Transverse colon (tissue), 4 donors: Measurements from ENCODE around the gene MAGI2. TPM values are rescaled to one million over a fixed set of nuclear protein-coding genes. Genes with fewer than 3 reads are reported as not detected.

Experiments
- DNase-seq: peaks from one replicate; pipeline ENCODE4 v3.0.0-alpha.2; 2019
- H3K27ac ChIP-seq, 4 donors: fragments of 200-600 bp; sonication (generic); 2 replicates each; pipeline ENCODE4 v1.5.1; 2016 to 2018; ENCODE audit warnings: inconsistent platforms in 4 of 4
- H3K27me3 ChIP-seq: fragments of 200-600 bp; sonication (generic); 2 replicates; pipeline ENCODE4 v1.5.1; 2017; ENCODE audit warnings: inconsistent platforms
- H3K36me3 ChIP-seq, 4 donors: fragments of 200-600 bp; sonication (generic); 2 replicates each; pipeline ENCODE4 v1.5.1; 2017 to 2019; ENCODE audit warnings: inconsistent platforms in 4 of 4
- H3K4me1 ChIP-seq, 4 donors: fragments of 200-600 bp; sonication (generic); 2 replicates each; pipeline ENCODE4 v1.5.1; 2017 to 2020; ENCODE audit warnings: inconsistent platforms in 4 of 4
- H3K4me3 ChIP-seq, 4 donors: fragments of 200-600 bp; sonication (generic); 1 replicate in 1 of 4; 2 replicates in 3 of 4; pipeline versions ENCODE4 v1.5.1 to v1.6.1; 2017 to 2019; ENCODE audit warnings: inconsistent platforms in 4 of 4
- H3K9me3 ChIP-seq, 2 donors: fragments of 200-600 bp; sonication (generic); 2 replicates each; pipeline ENCODE4 v1.5.1; 2017 to 2019; ENCODE audit warnings: inconsistent platforms in 2 of 2
- EP300 ChIP-seq: sonication (generic); formaldehyde crosslinking; IDR thresholded peaks from one replicate; pipeline ENCODE4 v1.6.1; 2017; ENCODE audit warnings: antibody characterized with exemption, low read depth
- POLR2A ChIP-seq: fragments of 450-650 bp; IDR thresholded peaks from one replicate; pipeline ENCODE4 v1.6.1; 2016; ENCODE audit warnings: antibody characterized with exemption, mild to moderate bottlenecking, moderate library complexity
- POLR2AphosphoS5 ChIP-seq, 3 donors: sonication (generic); formaldehyde crosslinking; IDR thresholded peaks; one replicate each; pipeline ENCODE4 v1.6.1; 2016; ENCODE audit warnings: antibody characterized with exemption in 3 of 3
- whole genome bisulfite sequencing, 2 donors: methylation state at CpG; one replicate each; pipeline ENCODE4 v1.1.5; 2018; ENCODE audit warnings: low coverage in 1 of 2; 5-methylcytosine and 5-hydroxymethylcytosine counted together
- in situ Hi-C, 4 donors: fragments of 200-750 bp; cut with MboI; loops; one replicate each; pipeline versions ENCODE4 v1.15.0 to v1.15.1; 2017; ENCODE audit warnings: low sequenced_read_pairs in 3 of 4, low pct_ligation_motif_present in 1 of 4, low pct_unique_long_range_greater_than_20kb in 1 of 4
- intact Hi-C: fragments of 100-400 bp; cut with DNase I; formaldehyde crosslinking; loops from one replicate; pipeline ENCODE4 v1.15.1; 2023; ENCODE audit warnings: low total_unique reads
- total RNA-seq, 4 donors: library from RNA; depleted of rRNA; stranded (reverse); fragments of >200 nt; gene quantifications; one replicate each; pipeline ENCODE4 v1.1.0, GENCODE V29; 2016
- TF ChIP-seq, protein P1 (sequence below), 5 experiments: fragments of 200-600 bp in 3 of 5; fragments of 450-650 bp in 2 of 5; sonication (generic) in 3 of 5; IDR thresholded peaks; 1 replicate in 2 of 5; 2 replicates in 3 of 5; pipeline ENCODE4 v1.5.1; 2016 to 2017; ENCODE audit warnings: antibody characterized with exemption in 5 of 5, inconsistent platforms in 3 of 5, mild to moderate bottlenecking in 2 of 5, moderate library complexity in 1 of 5

Gene MAGI2
- total RNA-seq, 4 donors from 2014 or later = 1.6 to 9.7 (median 4.1) TPM

GRCh38 chr7:78768859-78769258, 684.6 kb downstream of the MAGI2 start:
- Histone ChIP-seq H3K4me1 (peaks cover 0 to 9% (median 0%) of the 10 kb centered on the region in 4 donors), H3K27ac (no peak overlapping the region), H3K27me3 (no peaks in the 10 kb centered on the region), H3K4me3 (peak overlapping the region in 2 of 4 donors; percentile 4), H3K9me3 (no peaks in the 10 kb centered on the region), H3K36me3 (no peaks in the 10 kb centered on the region)
- 53 to 65% methylated on average over 6 of the region's 6 CpGs for WGBS, 2 donors
- TF ChIP-seq, protein P1, sequence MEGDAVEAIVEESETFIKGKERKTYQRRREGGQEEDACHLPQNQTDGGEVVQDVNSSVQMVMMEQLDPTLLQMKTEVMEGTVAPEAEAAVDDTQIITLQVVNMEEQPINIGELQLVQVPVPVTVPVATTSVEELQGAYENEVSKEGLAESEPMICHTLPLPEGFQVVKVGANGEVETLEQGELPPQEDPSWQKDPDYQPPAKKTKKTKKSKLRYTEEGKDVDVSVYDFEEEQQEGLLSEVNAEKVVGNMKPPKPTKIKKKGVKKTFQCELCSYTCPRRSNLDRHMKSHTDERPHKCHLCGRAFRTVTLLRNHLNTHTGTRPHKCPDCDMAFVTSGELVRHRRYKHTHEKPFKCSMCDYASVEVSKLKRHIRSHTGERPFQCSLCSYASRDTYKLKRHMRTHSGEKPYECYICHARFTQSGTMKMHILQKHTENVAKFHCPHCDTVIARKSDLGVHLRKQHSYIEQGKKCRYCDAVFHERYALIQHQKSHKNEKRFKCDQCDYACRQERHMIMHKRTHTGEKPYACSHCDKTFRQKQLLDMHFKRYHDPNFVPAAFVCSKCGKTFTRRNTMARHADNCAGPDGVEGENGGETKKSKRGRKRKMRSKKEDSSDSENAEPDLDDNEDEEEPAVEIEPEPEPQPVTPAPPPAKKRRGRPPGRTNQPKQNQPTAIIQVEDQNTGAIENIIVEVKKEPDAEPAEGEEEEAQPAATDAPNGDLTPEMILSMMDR (IDR thresholded peaks at IDR 0.05) = no peak
- TF ChIP-seq POLR2A = no peak
- DNase-seq = no peak
- in situ Hi-C loops = no loop called here
- intact Hi-C loops = no loop called here

GRCh38 chr7:78765943-78766729, 687.3 kb downstream of the MAGI2 start:
- WGBS, 2 donors = 59 to 73% methylated on average over 3 to 4 of the region's 4 CpGs
- H3K4me1 ChIP-seq = peaks cover 0 to 6% (median 0%) of the 10 kb centered on the region in 4 donors

DNA sequence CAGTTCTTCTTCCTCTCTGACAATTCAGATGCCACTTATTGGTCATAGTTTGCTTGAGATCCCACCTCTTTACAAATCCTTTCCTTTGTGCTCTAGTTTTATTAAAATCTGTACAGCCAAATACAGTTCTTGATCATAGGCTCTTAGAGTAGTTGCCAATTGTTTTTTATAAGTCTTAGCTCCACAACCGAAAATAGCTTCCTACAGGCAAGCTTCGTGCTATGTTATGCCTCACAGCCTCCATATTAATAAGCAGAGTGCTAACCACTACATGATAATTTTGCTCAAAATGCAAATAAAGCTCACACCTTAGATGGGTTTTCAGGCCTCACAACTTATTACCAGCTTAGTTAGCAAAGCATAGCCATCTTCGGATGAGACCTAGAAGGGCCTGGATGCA, 688.9 kb downstream of the MAGI2 start:
- 84 to 100% methylated on average over 3 of the region's 3 CpGs for WGBS, 2 donors
- Histone ChIP-seq H3K27me3 (no peaks in the 10 kb centered on the region), H3K36me3 (no peaks in the 10 kb centered on the region), H3K4me3 (no peak overlapping the region), H3K27ac (no peak overlapping the region), H3K9me3 (no peaks in the 10 kb centered on the region), H3K4me1 (no peaks in the 10 kb centered on the region)
- in situ Hi-C loops (no loop called here), intact Hi-C loops (no loop called here)
- DNase-seq = no peak
- TF ChIP-seq POLR2A (no peak), POLR2AphosphoS5 (IDR thresholded peaks at IDR 0.05) (no peak), EP300 (no peak)
- TF ChIP-seq, protein P1 (IDR thresholded peaks at IDR 0.05) = no peak

More at GRCh38 chr7:78765943-78766729, 687.3 kb downstream of the MAGI2 start:
- in situ Hi-C loops (no loop called here), intact Hi-C loops (no loop called here)
- no peak for DNase-seq
- Histone ChIP-seq H3K4me3 (no peak overlapping the region), H3K36me3 (no peaks in the 10 kb centered on the region), H3K27ac (peak overlapping the region in 1 of 4 donors; percentile 1), H3K9me3 (no peaks in the 10 kb centered on the region), H3K27me3 (no peaks in the 10 kb centered on the region)
- TF ChIP-seq EP300 (no peak), POLR2AphosphoS5 (IDR thresholded peaks at IDR 0.05) (no peak), POLR2A (no peak)
- TF ChIP-seq, protein P1 (IDR thresholded peaks at IDR 0.05) = no peak

GRCh38 chr7:78762625-78763024, 690.8 kb downstream of the MAGI2 start:
- Histone ChIP-seq H3K27me3 (no peaks in the 10 kb centered on the region), H3K36me3 (no peaks in the 10 kb centered on the region), H3K4me3 (no peak overlapping the region), H3K9me3 (no peaks in the 10 kb centered on the region), H3K27ac (no peak overlapping the region), H3K4me1 (no peaks in the 10 kb centered on the region)
- WGBS, 2 donors = 84% methylated on average over 1 of the region's 1 CpG; no CpG with 5 or more reads in 1 of the 2 donors
- intact Hi-C loops (no loop called here), in situ Hi-C loops (no loop called here)
- no peak for DNase-seq
- TF ChIP-seq POLR2AphosphoS5 (IDR thresholded peaks at IDR 0.05) (no peak), EP300 (no peak), POLR2A (no peak)
- TF ChIP-seq, protein P1 (IDR thresholded peaks at IDR 0.05) = no peak
